Pancreas (tissue), 10 donors: ENCODE data around the gene FCRL2. TPM values are rescaled to one million over a fixed set of nuclear protein-coding genes. Genes with fewer than 3 reads are reported as not detected.

ENCODE experiments used
- ATAC-seq, 4 donors: fragments of 200-7000 bp; cut with Tn5 transposase; one replicate each; pipeline versions ENCODE4 v1.8.0 to v1.9.1; 2020; ENCODE audit warnings: mild to moderate bottlenecking in 4 of 4, moderate library complexity in 4 of 4
- DNase-seq, 6 donors: peaks; one replicate each; pipeline ENCODE4 v3.0.0-alpha.2; 2020
- FAIRE-seq: peaks from 2 replicates; lab custom pipeline; 2012; peaks lifted over from hg19 to GRCh38; lab: Jason Lieb, UNC
- H3K27ac ChIP-seq, 4 donors: fragments of 200-600 bp; sonication (generic); 1 replicate in 3 of 4; 2 replicates in 1 of 4; pipeline versions ENCODE4 v1.5.0 to v1.8.0; 2020
- H3K27me3 ChIP-seq, 4 donors: fragments of 200-600 bp; one replicate each; pipeline ENCODE4 v1.8.0; 2021
- H3K36me3 ChIP-seq, 3 donors: fragments of 200-600 bp; sonication (generic) in 1 of 3; one replicate each; pipeline versions ENCODE4 v1.5.0 to v1.8.0; 2020 to 2021
- H3K4me1 ChIP-seq, 3 donors: fragments of 200-600 bp; one replicate each; pipeline ENCODE4 v1.8.0; 2021
- H3K4me3 ChIP-seq, 4 donors: fragments of 200-600 bp; sonication (generic) in 2 of 4; one replicate each; pipeline versions ENCODE4 v1.5.0 to v1.8.0; 2020 to 2021
- H3K9me3 ChIP-seq, 4 donors: fragments of 200-600 bp; one replicate each; pipeline ENCODE4 v1.8.0; 2021
- CTCF ChIP-seq, 4 donors: fragments of 200-600 bp; sonication (generic) in 3 of 4; IDR thresholded peaks; one replicate each; pipeline versions ENCODE4 v1.5.0 to v1.8.0; 2021; ENCODE audit warnings: antibody characterized with exemption in 4 of 4
- WGBS, 2 donors: extraction: QIAGEN DNeasy Blood & Tissue Kit; methylation state at CpG; one replicate each; pipeline ENCODE4 v1.1.7; 2013; 5-methylcytosine and 5-hydroxymethylcytosine counted together
- intact Hi-C, 3 donors: fragments of 100-400 bp; cut with DNase I; formaldehyde crosslinking; loops; one replicate each; pipeline versions ENCODE4 v1.11.1 to v1.14.2; 2022
- polyA plus RNA-seq, 2 donors: library from polyadenylated mRNA; stranded (reverse); fragments of 200-250 nt; gene quantifications; one replicate each; pipeline ENCODE4 v1.2.3, GENCODE V29; 2013
- total RNA-seq, 6 donors: library from RNA; stranded (reverse); fragmentation: NEBNext Ultra II Directional in 4 of 6; extraction: Animal tissue kit (Norgen Biotek cat#: 25700) in 4 of 6; gene quantifications; one replicate each; pipeline versions ENCODE4 v1.2.1 to v1.2.4, GENCODE V29; 2021 to 2023
- donor health status: healthy with polysubstance abuse.
- donor health status: DM: no; HTN: no; CAD: no; lungs with moderate emphysema.
- donor health status: DM: no; HTN: no; CAD: no.
- donor health status: control.
- donor health status: control.
- donor health status: Bipolar disorder and iron deficiency.
- donor health status: DM: yes; HTN: yes; CAD: no.
- donor health status: DM: no; HTN: no; CAD: no.
- donor health status: DM: no; HTN: no; CAD: no.
- donor health status: DM: yes; HTN: yes; CAD: no.

Gene FCRL2
- total and polyA plus RNA-seq, 8 donors = 0.07 TPM; not detected in 7

GRCh38 chr1:157696966-157697628 is 79.8 kb downstream of the FCRL2 start:
- WGBS, 2 donors = 39 to 47% methylated on average over 4 of the region's 4 CpGs

More at GRCh38 chr1:157696966-157697628, 79.8 kb downstream of the FCRL2 start:
- Histone ChIP-seq H3K27me3 (no peaks in the 10 kb centered on the region), H3K4me3 (no peak overlapping the region), H3K9me3 (no peaks in the 10 kb centered on the region), H3K27ac (no peak overlapping the region), H3K4me1 (no peaks in the 10 kb centered on the region), H3K36me3 (no peaks in the 10 kb centered on the region)
- TF ChIP-seq CTCF (IDR thresholded peaks at IDR 0.05) = no peak
- DNase-seq (no peak), ATAC-seq (no peak), FAIRE-seq (no peak)
- intact Hi-C loops = loop anchor here in 1 of 3 donors (10.0 kb wide), 1 partner anchor 112 kb away; no protein-coding TSS in a partner anchor

Other genes with a start within 250 kb of the FCRL2 start
- 1 to 10 TPM in 1 of 6 donors, under 1 TPM in 3, not detected in 2; 0.05 to 1.4 (median 0.10) TPM for gene FCRL5, start 224.6 kb downstream of the FCRL2 start, total RNA-seq
- under 1 TPM in 1 of 2 donors, not detected in 1; 0.02 TPM for gene FCRL5, start 224.6 kb downstream of the FCRL2 start, polyA plus RNA-seq
- gene FCRL4, start 179.0 kb downstream of the FCRL2 start, total RNA-seq = not detected
- not detected for gene FCRL4, start 179.0 kb downstream of the FCRL2 start, polyA plus RNA-seq
- under 1 TPM in 2 of 6 donors, not detected in 4; 0.09 TPM for gene FCRL3, start 76.4 kb downstream of the FCRL2 start, total RNA-seq
- under 1 TPM in 1 of 2 donors, not detected in 1; 0.02 TPM for gene FCRL3, start 76.4 kb downstream of the FCRL2 start, polyA plus RNA-seq
- under 1 TPM in 1 of 6 donors, not detected in 5; 0.18 TPM for gene FCRL1, start 43.0 kb upstream of the FCRL2 start, total RNA-seq
- under 1 TPM in 1 of 2 donors, not detected in 1; 0.02 TPM for gene FCRL1, start 43.0 kb upstream of the FCRL2 start, polyA plus RNA-seq
- under 1 TPM in 2 of 6 donors, not detected in 4; 0.17 to 0.23 TPM for gene CD5L, start 64.7 kb upstream of the FCRL2 start, total RNA-seq
- gene CD5L, start 64.7 kb upstream of the FCRL2 start, polyA plus RNA-seq = not detected
- 10 to 100 TPM in 1 of 6 donors, 1 to 10 TPM in 5; 1.9 to 13.0 (median 4.9) TPM for gene KIRREL1, start 216.5 kb upstream of the FCRL2 start, total RNA-seq
- 1 to 10 TPM; 2.5 to 3.8 TPM for gene KIRREL1, start 216.5 kb upstream of the FCRL2 start, polyA plus RNA-seq